GM06990 (cell line): ENCODE data around the gene PCNA.

Experiments used
- DNase-seq: peaks from one replicate; pipeline ENCODE4 v3.0.0-alpha.2; 2011; ENCODE audit not compliant: insufficient read length; ENCODE audit errors: extremely low read depth
- H3K27me3 ChIP-seq: replicated peaks from 2 replicates; pipeline ENCODE4 v1.6.0; 2011; ENCODE audit warnings: low read length; ENCODE audit not compliant: control insufficient read depth, insufficient read depth
- H3K36me3 ChIP-seq: 2 replicates; pipeline ENCODE4 v1.5.1; 2011; ENCODE audit warnings: low read length; ENCODE audit not compliant: control insufficient read depth, insufficient read depth
- H3K4me3 ChIP-seq: replicated peaks from 2 replicates; pipeline ENCODE4 v1.5.1; 2011; ENCODE audit warnings: low read depth, mild to moderate bottlenecking, control low read depth, low read length
- CTCF ChIP-seq: IDR thresholded peaks from 2 replicates; pipeline ENCODE4 v1.5.1; 2011; ENCODE audit warnings: low read length, control low read depth, mild to moderate bottlenecking, inconsistent platforms; ENCODE audit not compliant: insufficient read depth, poor library complexity, severe bottlenecking

PCNA gene

GRCh38 chr20:5119435-5120184 is at the start of gene PCNA:
TSS of gene PCNA (minus strand) at chr20:5119958. CDS start at chr20:5119798, 160 bp downstream.
- DNase-seq, result peak; percentile 99
- no peak for TF ChIP-seq CTCF
- Histone ChIP-seq H3K36me3 (peaks cover 3% of the 10 kb centered on the region), H3K4me3 (peak within 1 kb of the TSS; percentile 77), H3K27me3 (no peaks in the 10 kb centered on the region)

DNA sequence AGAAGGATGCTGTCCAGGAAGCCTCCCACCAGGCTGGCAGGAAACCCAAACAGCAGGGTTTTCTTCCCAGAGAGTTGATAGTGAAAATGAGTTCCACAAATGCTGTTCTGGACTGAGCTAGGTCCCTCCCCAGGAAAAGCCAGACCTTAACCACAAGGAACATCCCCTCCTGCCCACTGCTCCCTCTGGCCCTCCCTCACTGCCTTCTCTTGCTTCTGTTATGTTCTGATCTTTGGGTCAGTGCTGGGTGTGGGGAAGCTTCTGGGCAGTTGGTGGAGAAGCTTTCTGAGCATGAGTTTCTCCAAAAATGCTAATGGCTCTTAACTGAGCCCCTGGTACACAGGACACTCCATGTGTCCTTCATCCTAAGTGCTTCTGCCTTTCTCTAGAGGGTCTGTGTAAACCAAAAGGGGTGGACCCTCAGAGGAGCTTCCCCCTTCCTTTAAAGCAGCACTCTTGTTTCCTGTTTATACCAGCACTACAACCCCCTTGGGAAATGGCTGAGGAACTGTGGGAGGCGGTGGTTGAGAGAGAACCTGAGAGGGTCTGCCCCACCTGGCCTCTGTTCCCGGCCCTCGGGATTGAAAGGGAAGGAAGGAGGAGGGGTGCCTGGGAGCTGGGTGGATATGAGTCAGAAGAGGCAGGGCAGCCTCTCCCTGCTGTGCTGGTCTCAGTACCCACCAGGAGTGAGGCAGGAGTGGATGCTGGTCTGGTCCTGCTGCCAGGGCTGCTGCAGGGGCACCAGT is 49.1 kb upstream of the PCNA start:
- no peak for DNase-seq
- H3K4me3 ChIP-seq, result no peak overlapping the region
- no peak for TF ChIP-seq CTCF

GRCh38 chr20:5164645-5165625 is 45.2 kb upstream of the PCNA start:
- DNase-seq, result no peak
- Histone ChIP-seq H3K4me3 (no peak overlapping the region), H3K27me3 (no peaks in the 10 kb centered on the region), H3K36me3 (no peaks in the 10 kb centered on the region)
- TF ChIP-seq CTCF, result no peak

More for the DNA sequence above, 49.1 kb upstream of the PCNA start:
- no peaks in the 10 kb centered on the region for H3K27me3 ChIP-seq
- H3K36me3 ChIP-seq, result peaks cover 4% of the 10 kb centered on the region; the same call in 1 of the 2 replicates

GRCh38 chr20:5161536-5162164 is 41.9 kb upstream of the PCNA start:
- no peak for TF ChIP-seq CTCF
- Histone ChIP-seq H3K27me3 (no peaks in the 10 kb centered on the region), H3K4me3 (no peak overlapping the region), H3K36me3 (no peaks in the 10 kb centered on the region)
- no peak for DNase-seq

DNA sequence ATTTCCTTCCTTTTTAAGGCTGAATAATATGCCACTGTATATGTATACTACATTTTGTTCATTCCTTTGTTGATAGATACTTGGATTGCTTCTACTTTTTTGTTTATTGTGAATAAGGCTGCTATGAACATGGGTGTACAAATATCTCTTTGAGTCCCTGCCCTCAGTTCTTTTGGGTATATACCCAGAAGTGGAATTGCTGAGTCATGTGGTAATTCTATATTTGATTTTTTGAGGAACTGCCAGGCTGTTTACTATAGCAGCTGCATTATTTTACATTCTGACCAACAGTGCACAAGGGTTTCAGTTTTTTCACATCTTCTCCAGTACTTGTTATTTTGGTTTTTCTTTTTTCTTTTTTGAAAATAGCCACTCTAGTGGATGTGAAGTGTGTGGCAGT is 41.1 kb upstream of the PCNA start:
- Histone ChIP-seq H3K27me3 (no peaks in the 10 kb centered on the region), H3K36me3 (no peaks in the 10 kb centered on the region), H3K4me3 (no peak overlapping the region)
- no peak for DNase-seq
- no peak for TF ChIP-seq CTCF
